ENCODE results near the gene CCDC120.

DNA sequence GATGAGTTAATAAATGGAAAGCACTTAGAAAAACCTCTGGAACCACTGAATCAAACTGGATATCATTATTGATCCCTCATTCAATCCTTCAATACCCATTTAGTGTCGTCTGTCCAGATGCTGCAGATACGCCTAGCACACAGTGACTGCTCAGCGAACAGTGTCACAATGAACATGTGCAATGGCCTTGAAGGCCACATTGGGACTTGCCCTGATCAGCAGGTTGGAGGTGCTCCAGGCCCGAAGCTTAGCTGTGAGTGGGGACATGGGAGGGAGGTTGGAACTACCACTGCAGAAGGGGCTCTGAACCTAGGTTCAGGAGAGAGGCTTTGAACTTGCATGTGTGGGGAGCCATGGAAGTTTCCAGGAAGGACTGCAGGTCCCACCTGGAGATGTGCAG, 47.5 kb downstream of the CCDC120 start:
- no peak for TF ChIP-seq EP300 (IDR thresholded peaks at IDR 0.05; ENCODE audit: borderline replicate concordance)
- TF ChIP-seq TEAD4 (IDR thresholded peaks at IDR 0.05), result no peak
- no peak for TF ChIP-seq RAD21 (IDR thresholded peaks at IDR 0.05; ENCODE audit: low read depth)
- TF ChIP-seq, protein P1, sequence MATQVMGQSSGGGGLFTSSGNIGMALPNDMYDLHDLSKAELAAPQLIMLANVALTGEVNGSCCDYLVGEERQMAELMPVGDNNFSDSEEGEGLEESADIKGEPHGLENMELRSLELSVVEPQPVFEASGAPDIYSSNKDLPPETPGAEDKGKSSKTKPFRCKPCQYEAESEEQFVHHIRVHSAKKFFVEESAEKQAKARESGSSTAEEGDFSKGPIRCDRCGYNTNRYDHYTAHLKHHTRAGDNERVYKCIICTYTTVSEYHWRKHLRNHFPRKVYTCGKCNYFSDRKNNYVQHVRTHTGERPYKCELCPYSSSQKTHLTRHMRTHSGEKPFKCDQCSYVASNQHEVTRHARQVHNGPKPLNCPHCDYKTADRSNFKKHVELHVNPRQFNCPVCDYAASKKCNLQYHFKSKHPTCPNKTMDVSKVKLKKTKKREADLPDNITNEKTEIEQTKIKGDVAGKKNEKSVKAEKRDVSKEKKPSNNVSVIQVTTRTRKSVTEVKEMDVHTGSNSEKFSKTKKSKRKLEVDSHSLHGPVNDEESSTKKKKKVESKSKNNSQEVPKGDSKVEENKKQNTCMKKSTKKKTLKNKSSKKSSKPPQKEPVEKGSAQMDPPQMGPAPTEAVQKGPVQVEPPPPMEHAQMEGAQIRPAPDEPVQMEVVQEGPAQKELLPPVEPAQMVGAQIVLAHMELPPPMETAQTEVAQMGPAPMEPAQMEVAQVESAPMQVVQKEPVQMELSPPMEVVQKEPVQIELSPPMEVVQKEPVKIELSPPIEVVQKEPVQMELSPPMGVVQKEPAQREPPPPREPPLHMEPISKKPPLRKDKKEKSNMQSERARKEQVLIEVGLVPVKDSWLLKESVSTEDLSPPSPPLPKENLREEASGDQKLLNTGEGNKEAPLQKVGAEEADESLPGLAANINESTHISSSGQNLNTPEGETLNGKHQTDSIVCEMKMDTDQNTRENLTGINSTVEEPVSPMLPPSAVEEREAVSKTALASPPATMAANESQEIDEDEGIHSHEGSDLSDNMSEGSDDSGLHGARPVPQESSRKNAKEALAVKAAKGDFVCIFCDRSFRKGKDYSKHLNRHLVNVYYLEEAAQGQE (IDR thresholded peaks at IDR 0.05; ENCODE audit: low read depth), result no peak
- TF ChIP-seq TAF1 (IDR thresholded peaks at IDR 0.05; ENCODE audit: low read depth), result no peak
- TF ChIP-seq CEBPB (IDR thresholded peaks at IDR 0.05), result no peak
- TF ChIP-seq CREB1 (IDR thresholded peaks at IDR 0.05; ENCODE audit: low read depth), result no peak
